Keratinocyte (primary cell): ENCODE measurements around the gene ARL14EPL. TPM values are rescaled to one million over a fixed set of nuclear protein-coding genes. Genes with fewer than 3 reads are reported as not detected.

Experiments
- DNase-seq: peaks from one replicate; pipeline ENCODE4 v3.0.0-alpha.2; 2011; ENCODE audit warnings: low read depth, missing footprints, low spot score
- FAIRE-seq: peaks from 2 replicates; lab custom pipeline; 2011; peaks lifted over from hg19 to GRCh38; lab: Jason Lieb, UNC
- H2AFZ ChIP-seq: 2 replicates; pipeline ENCODE4 v1.6.0; 2012; ENCODE audit warnings: low read length, control low read depth, inconsistent platforms; ENCODE audit not compliant: control insufficient read depth
- H3K27ac ChIP-seq: 2 replicates; pipeline ENCODE4 v1.5.1; 2011; ENCODE audit warnings: low read length; ENCODE audit not compliant: control insufficient read depth, insufficient read depth
- H3K27me3 ChIP-seq: 3 replicates; pipeline ENCODE4 v1.6.0; 2011; ENCODE audit warnings: low read length; ENCODE audit not compliant: control insufficient read depth, insufficient read depth; ENCODE audit errors: extremely low read depth
- H3K36me3 ChIP-seq, 2 experiments: 2 replicates in 1 of 2; 3 replicates in 1 of 2; pipeline ENCODE4 v1.5.1; 2011; ENCODE audit warnings: low read length in 2 of 2, mild to moderate bottlenecking in 1 of 2; ENCODE audit not compliant: control insufficient read depth in 2 of 2, insufficient read depth in 2 of 2; ENCODE audit errors: extremely low read depth in 1 of 2
- H3K4me1 ChIP-seq: 3 replicates; pipeline ENCODE4 v1.5.1; 2011; ENCODE audit warnings: low read length; ENCODE audit not compliant: control insufficient read depth, insufficient read depth; ENCODE audit errors: extremely low read depth
- H3K4me2 ChIP-seq: 3 replicates; pipeline ENCODE4 v1.6.0; 2011; ENCODE audit warnings: low read depth, low read length; ENCODE audit not compliant: control insufficient read depth, insufficient read depth; ENCODE audit errors: extremely low read depth
- H3K4me3 ChIP-seq, 3 experiments: fragments of 200-600 bp in 1 of 3; sonication (generic) in 1 of 3; 2 replicates in 2 of 3; 3 replicates in 1 of 3; pipeline ENCODE4 v1.5.1; 2011 to 2016; ENCODE audit warnings: low read length in 3 of 3, mild to moderate bottlenecking in 3 of 3, control low read depth in 2 of 3, inconsistent platforms in 1 of 3, low read depth in 1 of 3, mixed read lengths in 1 of 3, mixed run types in 1 of 3, moderate library complexity in 1 of 3; ENCODE audit not compliant: control insufficient read depth in 2 of 3, insufficient read depth in 2 of 3; ENCODE audit errors: extremely low read depth in 1 of 3
- H3K79me2 ChIP-seq: 2 replicates; pipeline ENCODE4 v1.6.0; 2012; ENCODE audit warnings: low read length; ENCODE audit not compliant: control insufficient read depth, insufficient read depth
- H3K9ac ChIP-seq: 3 replicates; pipeline ENCODE4 v1.6.0; 2011; ENCODE audit warnings: low read length; ENCODE audit not compliant: control insufficient read depth, insufficient read depth; ENCODE audit errors: extremely low read depth
- H3K9me1 ChIP-seq: 3 replicates; pipeline ENCODE4 v1.6.0; 2011; ENCODE audit warnings: low read length; ENCODE audit not compliant: control insufficient read depth, insufficient read depth; ENCODE audit errors: extremely low read depth
- H3K9me3 ChIP-seq: 2 replicates; pipeline ENCODE4 v1.5.1; 2012; ENCODE audit warnings: low read depth, low read length; ENCODE audit not compliant: control insufficient read depth
- H4K20me1 ChIP-seq: 3 replicates; pipeline ENCODE4 v1.6.0; 2011; ENCODE audit warnings: low read length; ENCODE audit not compliant: control insufficient read depth, insufficient read depth; ENCODE audit errors: extremely low read depth
- EZH2 ChIP-seq: IDR thresholded peaks from one replicate; pipeline ENCODE4 v1.6.1; 2012; ENCODE audit warnings: inconsistent platforms, mild to moderate bottlenecking, low read length, moderate library complexity
- dilution Hi-C: fragments of 300-500 bp; cut with MboI; formaldehyde crosslinking; loops from one replicate; pipeline ENCODE4 v1.7.0; 2020; ENCODE audit warnings: low sequenced_read_pairs; ENCODE audit not compliant: extremely low pct_ligation_motif_present
- polyA plus RNA-seq, 5 experiments: library from polyadenylated mRNA; depleted of rRNA in 3 of 5; stranded (reverse) in 3 of 5; stranded (forward) in 1 of 5; unstranded in 1 of 5; fragments of >200 nt; gene quantifications; 1 replicate in 1 of 5; 2 replicates in 3 of 5; 3 replicates in 1 of 5; pipeline versions ENCODE4 v1.2.1 to v1.2.3, GENCODE V29; 2011 to 2012; ENCODE audit warnings: missing spikeins in 2 of 5, low read depth in 1 of 5, low replicate concordance in 1 of 5
- TF ChIP-seq, protein P1 (sequence below), 3 experiments: IDR thresholded peaks in 1 of 3; conservative IDR thresholded peaks in 1 of 3; optimal IDR thresholded peaks in 1 of 3; 2 replicates in 2 of 3; 3 replicates in 1 of 3; pipeline versions ENCODE3 to v1.5.1; 2011; ENCODE audit warnings: low read length in 3 of 3, mild to moderate bottlenecking in 3 of 3, moderate library complexity in 2 of 3, control low read depth in 1 of 3, inconsistent platforms in 1 of 3; ENCODE audit not compliant: insufficient read depth in 2 of 3; ENCODE audit errors: extremely low read depth in 1 of 3

ARL14EPL gene
- polyA plus RNA-seq, 1 donor (not counting 4 experiments of a cell fraction or from before 2014, with no cell fraction given): not detected

GRCh38 chr5:116075191-116075831 lies 43.0 kb downstream of the ARL14EPL start:
- H3K36me3 ChIP-seq: no peaks in the 10 kb centered on the region
- no peak overlapping the region for H3K4me2 ChIP-seq
- no peaks in the 10 kb centered on the region for H3K9me1 ChIP-seq
- H3K4me1 ChIP-seq: no peaks in the 10 kb centered on the region
- H3K9me3 ChIP-seq: no peaks in the 10 kb centered on the region
- H2AFZ ChIP-seq: no peak overlapping the region
- H3K9ac ChIP-seq: no peak overlapping the region
- TF ChIP-seq EZH2: no peak
- TF ChIP-seq, protein P1, sequence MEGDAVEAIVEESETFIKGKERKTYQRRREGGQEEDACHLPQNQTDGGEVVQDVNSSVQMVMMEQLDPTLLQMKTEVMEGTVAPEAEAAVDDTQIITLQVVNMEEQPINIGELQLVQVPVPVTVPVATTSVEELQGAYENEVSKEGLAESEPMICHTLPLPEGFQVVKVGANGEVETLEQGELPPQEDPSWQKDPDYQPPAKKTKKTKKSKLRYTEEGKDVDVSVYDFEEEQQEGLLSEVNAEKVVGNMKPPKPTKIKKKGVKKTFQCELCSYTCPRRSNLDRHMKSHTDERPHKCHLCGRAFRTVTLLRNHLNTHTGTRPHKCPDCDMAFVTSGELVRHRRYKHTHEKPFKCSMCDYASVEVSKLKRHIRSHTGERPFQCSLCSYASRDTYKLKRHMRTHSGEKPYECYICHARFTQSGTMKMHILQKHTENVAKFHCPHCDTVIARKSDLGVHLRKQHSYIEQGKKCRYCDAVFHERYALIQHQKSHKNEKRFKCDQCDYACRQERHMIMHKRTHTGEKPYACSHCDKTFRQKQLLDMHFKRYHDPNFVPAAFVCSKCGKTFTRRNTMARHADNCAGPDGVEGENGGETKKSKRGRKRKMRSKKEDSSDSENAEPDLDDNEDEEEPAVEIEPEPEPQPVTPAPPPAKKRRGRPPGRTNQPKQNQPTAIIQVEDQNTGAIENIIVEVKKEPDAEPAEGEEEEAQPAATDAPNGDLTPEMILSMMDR (optimal IDR thresholded peaks at IDR 0.05 in 1 of 3, IDR thresholded peaks at IDR 0.05 in 1 of 3, conservative IDR thresholded peaks at IDR 0.05 in 1 of 3; ENCODE audit: extremely low read depth in 1 of 3, insufficient read depth in 2 of 3, low read length in 3 of 3): no peak
- H3K27ac ChIP-seq: no peak overlapping the region
- DNase-seq (no peak), FAIRE-seq (no peak)
- no peak overlapping the region for H3K4me3 ChIP-seq
- dilution Hi-C loops: no loop called here
- no peaks in the 10 kb centered on the region for H3K79me2 ChIP-seq
- no peaks in the 10 kb centered on the region for H3K27me3 ChIP-seq
- H4K20me1 ChIP-seq: no peaks in the 10 kb centered on the region

GRCh38 chr5:116076496-116076895 lies 44.2 kb downstream of the ARL14EPL start:
- dilution Hi-C loops: no loop called here
- H3K4me3 ChIP-seq: no peak overlapping the region

More at GRCh38 chr5:116076496-116076895, 44.2 kb downstream of the ARL14EPL start:
- Histone ChIP-seq H3K9me3 (no peaks in the 10 kb centered on the region), H4K20me1 (no peaks in the 10 kb centered on the region), H3K9me1 (no peaks in the 10 kb centered on the region), H3K4me1 (no peaks in the 10 kb centered on the region), H3K4me2 (no peak overlapping the region), H3K27me3 (no peaks in the 10 kb centered on the region), H3K79me2 (no peaks in the 10 kb centered on the region), H2AFZ (no peak overlapping the region), H3K27ac (no peak overlapping the region), H3K36me3 (no peaks in the 10 kb centered on the region), H3K9ac (no peak overlapping the region)
- no peak for TF ChIP-seq EZH2
- TF ChIP-seq, protein P1 (optimal IDR thresholded peaks at IDR 0.05 in 1 of 3, IDR thresholded peaks at IDR 0.05 in 1 of 3, conservative IDR thresholded peaks at IDR 0.05 in 1 of 3; ENCODE audit: extremely low read depth in 1 of 3, insufficient read depth in 2 of 3, low read length in 3 of 3): no peak
- no peak for FAIRE-seq
- DNase-seq: no peak
